CD14-positive monocyte (primary cell): ENCODE measurements around the gene SLC66A2. TPM values are rescaled to one million over a fixed set of nuclear protein-coding genes. Genes with fewer than 3 reads are reported as not detected.

ENCODE experiments used
- DNase-seq, 3 donors: peaks; one replicate each; pipeline ENCODE4 v3.0.0-alpha.2; 2011 to 2022
- H2AFZ ChIP-seq: 2 replicates; pipeline ENCODE4 v1.6.0; 2012; ENCODE audit warnings: mild to moderate bottlenecking, low read depth, low read length, inconsistent platforms; ENCODE audit not compliant: insufficient read depth, poor library complexity, severe bottlenecking
- H3K27ac ChIP-seq, 2 donors: 1 replicate in 1 of 2; 2 replicates in 1 of 2; pipeline ENCODE4 v1.5.1; 2012 to 2013; ENCODE audit warnings: low read length in 2 of 2, control low read depth in 1 of 2, inconsistent platforms in 1 of 2, low read depth in 1 of 2, mild to moderate bottlenecking in 1 of 2
- H3K27me3 ChIP-seq, 2 donors: one replicate each; pipeline versions ENCODE4 v1.6.0 to v1.6.1; 2011 to 2013; ENCODE audit warnings: low read length in 2 of 2; ENCODE audit not compliant: control insufficient read depth in 2 of 2, insufficient read depth in 2 of 2
- H3K36me3 ChIP-seq, 2 donors: replicated peaks in 1 of 2; 1 replicate in 1 of 2; 2 replicates in 1 of 2; pipeline versions ENCODE4 v1.5.1 to v1.6.1; 2012 to 2013; ENCODE audit warnings: low read length in 2 of 2, control low read depth in 1 of 2, inconsistent platforms in 1 of 2, mild to moderate bottlenecking in 1 of 2; ENCODE audit not compliant: insufficient read depth in 2 of 2, control insufficient read depth in 1 of 2
- H3K4me1 ChIP-seq, 2 donors: 1 replicate in 1 of 2; 2 replicates in 1 of 2; pipeline versions ENCODE4 v1.5.1 to v1.6.1; 2012 to 2013; ENCODE audit warnings: low read length in 2 of 2, control low read depth in 1 of 2, inconsistent platforms in 1 of 2, mild to moderate bottlenecking in 1 of 2, moderate library complexity in 1 of 2; ENCODE audit not compliant: insufficient read depth in 2 of 2, control insufficient read depth in 1 of 2
- H3K4me2 ChIP-seq: replicated peaks from 2 replicates; pipeline ENCODE3; 2012; ENCODE audit warnings: low read length, moderate library complexity, mild to moderate bottlenecking; ENCODE audit not compliant: poor library complexity, severe bottlenecking; ENCODE audit errors: extremely low read depth
- H3K4me3 ChIP-seq, 3 experiments: fragments of 200-600 bp in 1 of 3; sonication (generic) in 1 of 3; replicated peaks in 1 of 3; 1 replicate in 2 of 3; 2 replicates in 1 of 3; pipeline ENCODE4 v1.5.1; 2011 to 2013; ENCODE audit warnings: low read length in 3 of 3, mild to moderate bottlenecking in 3 of 3, control low read depth in 2 of 3, low read depth in 2 of 3, inconsistent platforms in 1 of 3, moderate library complexity in 1 of 3
- H3K79me2 ChIP-seq: 2 replicates; pipeline ENCODE4 v1.6.0; 2012; ENCODE audit warnings: mild to moderate bottlenecking, control low read depth, inconsistent platforms, low read length, moderate library complexity; ENCODE audit not compliant: insufficient read depth
- H3K9ac ChIP-seq: 2 replicates; pipeline ENCODE4 v1.6.0; 2017; ENCODE audit warnings: low read length, mild to moderate bottlenecking; ENCODE audit not compliant: insufficient read depth, poor library complexity, severe bottlenecking
- H3K9me3 ChIP-seq, 2 donors: replicated peaks in 1 of 2; 1 replicate in 1 of 2; 2 replicates in 1 of 2; pipeline versions ENCODE4 v1.5.1 to v1.6.1; 2012 to 2013; ENCODE audit warnings: low read length in 2 of 2, control low read depth in 1 of 2; ENCODE audit not compliant: control insufficient read depth in 1 of 2, insufficient read depth in 1 of 2
- H4K20me1 ChIP-seq: 2 replicates; pipeline ENCODE4 v1.6.0; 2012; ENCODE audit warnings: mild to moderate bottlenecking, low read length, control low read depth, moderate library complexity; ENCODE audit not compliant: insufficient read depth
- H3K27ac Mint-ChIP-seq, 7 donors: one replicate each; pipeline ENCODE4 v1.8.0; 2020; ENCODE audit warnings: mild to moderate bottlenecking in 7 of 7, mixed read lengths in 7 of 7, moderate library complexity in 6 of 7, inconsistent platforms in 2 of 7
- H3K27me3 Mint-ChIP-seq, 3 donors: one replicate each; pipeline ENCODE4 v1.8.0; 2021 to 2022; ENCODE audit warnings: low read depth in 3 of 3, mild to moderate bottlenecking in 3 of 3, mixed read lengths in 3 of 3, moderate library complexity in 3 of 3, inconsistent platforms in 1 of 3
- H3K36me3 Mint-ChIP-seq, 2 donors: one replicate each; pipeline ENCODE4 v1.8.0; 2020; ENCODE audit warnings: mixed read lengths in 2 of 2, inconsistent platforms in 1 of 2, mild to moderate bottlenecking in 1 of 2
- H3K4me1 Mint-ChIP-seq: one replicate; pipeline ENCODE4 v1.8.0; 2020; ENCODE audit warnings: mild to moderate bottlenecking, mixed read lengths
- H3K4me3 Mint-ChIP-seq, 2 donors: one replicate each; pipeline ENCODE4 v1.8.0; 2020; ENCODE audit warnings: mild to moderate bottlenecking in 2 of 2, mixed read lengths in 2 of 2, moderate library complexity in 1 of 2
- H3K9me3 Mint-ChIP-seq, 7 donors: one replicate each; pipeline ENCODE4 v1.8.0; 2020 to 2022; ENCODE audit warnings: mixed read lengths in 7 of 7, mild to moderate bottlenecking in 6 of 7, moderate library complexity in 6 of 7, inconsistent platforms in 2 of 7
- WGBS: methylation state at CpG from one replicate; pipeline ENCODE4 v1.1.5; 2013; ENCODE audit warnings: missing lambda C conversion rate; ENCODE audit not compliant: insufficient coverage; 5-methylcytosine and 5-hydroxymethylcytosine counted together
- intact Hi-C, 2 donors: fragments of 100-400 bp; cut with micrococcal nuclease; formaldehyde crosslinking; loops; one replicate each; pipeline versions ENCODE4 v1.15.0 to v1.15.1; 2023
- polyA plus RNA-seq, 3 donors: library from polyadenylated mRNA; depleted of rRNA in 1 of 3; unstranded in 2 of 3; stranded (reverse) in 1 of 3; fragments of 300-500 nt in 2 of 3; fragments of >200 nt in 1 of 3; fragmentation: Illumina TruSeq in 2 of 3; gene quantifications; 1 replicate in 2 of 3; 2 replicates in 1 of 3; pipeline ENCODE4 v1.2.3, GENCODE V29; 2012 to 2021
- TF ChIP-seq, protein P1 (sequence below): fragments of 200-600 bp; IDR thresholded peaks from one replicate; pipeline ENCODE4 v1.8.0; 2022; ENCODE audit warnings: antibody characterized with exemption, mild to moderate bottlenecking

Gene SLC66A2
- polyA plus RNA-seq, 3 donors = 26.8 to 42.6 (median 33.8) TPM

DNA sequence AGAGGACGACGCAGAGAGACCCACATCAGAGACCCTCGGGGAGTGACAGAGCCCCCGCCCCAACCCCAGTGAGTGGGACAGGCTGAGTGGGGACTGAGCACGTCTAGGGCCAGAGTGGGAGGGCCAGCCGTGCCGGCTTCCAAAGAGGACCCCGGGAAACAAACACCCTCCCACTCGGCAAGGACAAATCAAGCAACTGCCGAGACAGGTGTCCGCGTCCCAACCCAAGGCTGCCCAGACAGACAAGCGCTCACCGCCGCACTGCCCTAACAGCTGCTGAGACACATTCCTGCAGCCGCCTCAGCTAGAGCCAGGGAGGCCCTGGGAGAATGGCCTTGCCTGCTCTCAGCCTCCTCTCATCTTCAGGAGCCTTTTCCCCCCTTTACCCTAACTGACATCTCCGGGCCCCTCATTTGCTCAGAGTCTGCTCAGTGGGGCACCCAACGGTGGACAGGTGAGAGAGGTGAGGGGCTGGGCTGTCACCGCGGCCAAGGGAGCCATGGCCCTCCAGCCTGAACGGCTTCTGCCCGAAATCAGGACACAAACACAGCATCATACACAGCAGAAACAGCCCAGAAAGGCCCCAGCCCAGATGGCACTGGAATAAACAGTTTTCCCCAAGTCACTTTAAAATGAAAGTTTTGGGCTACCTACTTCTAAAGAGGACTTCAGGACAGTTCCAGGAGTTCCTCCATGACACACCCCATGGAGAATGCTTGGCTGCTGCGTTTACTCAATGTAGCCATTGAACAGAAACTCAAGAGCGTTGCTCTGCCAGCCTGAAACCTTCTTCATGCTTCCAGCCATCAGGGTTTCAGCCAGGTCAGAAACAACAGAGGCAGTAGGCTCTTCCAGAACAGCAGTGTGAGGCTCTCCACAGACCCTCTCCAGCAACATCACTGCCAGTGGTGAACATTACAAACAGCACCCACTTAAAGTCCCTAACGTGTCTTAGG is 23.6 kb downstream of the SLC66A2 start:
- peaks cover 54 to 98% of the 10 kb centered on the region in 2 donors for H3K36me3 ChIP-seq
- no peak overlapping the region for H3K4me2 ChIP-seq
- H3K4me1 Mint-ChIP-seq = no peaks in the 10 kb centered on the region
- no peaks in the 10 kb centered on the region for H3K4me1 ChIP-seq
- no peaks in the 10 kb centered on the region for H3K27me3 ChIP-seq
- no peak overlapping the region for H2AFZ ChIP-seq
- H3K4me3 Mint-ChIP-seq = no peak overlapping the region
- no peak overlapping the region for H3K9ac ChIP-seq
- DNase-seq = no peak
- H3K79me2 ChIP-seq = peaks cover 76% of the 10 kb centered on the region
- H4K20me1 ChIP-seq = peaks cover 63% of the 10 kb centered on the region
- peaks cover 60% of the 10 kb centered on the region in 2 donors for H3K9me3 ChIP-seq
- peaks cover 83 to 96% of the 10 kb centered on the region in 2 donors for H3K36me3 Mint-ChIP-seq
- no peak overlapping the region for H3K27ac Mint-ChIP-seq
- intact Hi-C loops = no loop called here
- H3K4me3 ChIP-seq = no peak overlapping the region
- WGBS = 99% methylated on average over 13 of the region's 25 CpGs
- no peak overlapping the region for H3K27ac ChIP-seq
- peaks cover 0 to 1% (median 0%) of the 10 kb centered on the region in 3 donors for H3K27me3 Mint-ChIP-seq
- TF ChIP-seq, protein P1, sequence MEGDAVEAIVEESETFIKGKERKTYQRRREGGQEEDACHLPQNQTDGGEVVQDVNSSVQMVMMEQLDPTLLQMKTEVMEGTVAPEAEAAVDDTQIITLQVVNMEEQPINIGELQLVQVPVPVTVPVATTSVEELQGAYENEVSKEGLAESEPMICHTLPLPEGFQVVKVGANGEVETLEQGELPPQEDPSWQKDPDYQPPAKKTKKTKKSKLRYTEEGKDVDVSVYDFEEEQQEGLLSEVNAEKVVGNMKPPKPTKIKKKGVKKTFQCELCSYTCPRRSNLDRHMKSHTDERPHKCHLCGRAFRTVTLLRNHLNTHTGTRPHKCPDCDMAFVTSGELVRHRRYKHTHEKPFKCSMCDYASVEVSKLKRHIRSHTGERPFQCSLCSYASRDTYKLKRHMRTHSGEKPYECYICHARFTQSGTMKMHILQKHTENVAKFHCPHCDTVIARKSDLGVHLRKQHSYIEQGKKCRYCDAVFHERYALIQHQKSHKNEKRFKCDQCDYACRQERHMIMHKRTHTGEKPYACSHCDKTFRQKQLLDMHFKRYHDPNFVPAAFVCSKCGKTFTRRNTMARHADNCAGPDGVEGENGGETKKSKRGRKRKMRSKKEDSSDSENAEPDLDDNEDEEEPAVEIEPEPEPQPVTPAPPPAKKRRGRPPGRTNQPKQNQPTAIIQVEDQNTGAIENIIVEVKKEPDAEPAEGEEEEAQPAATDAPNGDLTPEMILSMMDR = no peak
- peaks cover 60 to 80% (median 71%) of the 10 kb centered on the region in 7 donors for H3K9me3 Mint-ChIP-seq

DNA sequence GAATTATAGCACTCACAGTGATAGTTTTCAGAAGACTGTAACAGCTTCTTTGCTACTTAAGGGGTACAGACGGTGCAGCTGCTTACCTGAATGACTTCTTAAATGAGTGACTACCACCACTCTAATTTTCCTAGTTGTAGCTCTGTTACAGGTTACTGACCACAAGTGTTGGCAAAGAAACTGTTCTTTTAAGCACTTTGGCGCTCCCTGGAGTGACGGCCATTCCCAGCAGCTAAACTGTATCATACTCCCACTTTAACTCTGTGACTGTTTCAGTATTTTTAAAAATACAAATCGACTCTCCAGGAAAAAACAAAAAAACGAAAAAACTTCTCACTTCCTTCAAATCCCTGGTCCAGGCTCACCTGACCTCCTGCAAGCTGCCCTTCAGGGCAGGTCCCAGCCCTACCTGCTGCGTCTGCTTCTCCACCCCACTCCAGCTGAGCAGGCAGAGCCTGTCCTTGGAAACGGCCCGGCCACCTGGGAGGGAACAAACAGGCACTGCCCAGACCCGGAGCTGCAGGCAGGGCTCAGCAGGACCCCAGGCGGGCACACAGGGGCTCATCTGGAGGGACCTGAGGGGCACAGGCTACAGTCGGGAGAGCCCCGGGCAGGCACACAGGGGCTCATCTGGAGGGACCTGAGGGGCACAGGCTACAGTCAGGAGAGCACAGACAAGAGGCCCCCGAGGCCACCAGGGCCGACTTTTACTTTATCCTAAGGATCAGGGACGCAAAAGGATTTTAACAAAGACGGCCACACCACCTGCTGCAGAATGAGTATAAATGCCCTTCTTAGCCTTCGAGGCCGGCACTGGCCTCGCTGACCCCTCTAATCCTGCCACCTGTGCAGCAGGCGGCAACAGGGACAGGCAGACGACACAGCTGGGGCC is 24.5 kb downstream of the SLC66A2 start:
- H2AFZ ChIP-seq = no peak overlapping the region

More for the DNA sequence above, 24.5 kb downstream of the SLC66A2 start:
- Histone ChIP-seq H3K9ac (no peak overlapping the region), H3K9me3 (peaks cover 61 to 69% of the 10 kb centered on the region in 2 donors), H3K27ac (no peak overlapping the region), H3K36me3 (peaks cover 62 to 98% of the 10 kb centered on the region in 2 donors), H3K4me1 (no peaks in the 10 kb centered on the region), H3K27me3 (no peaks in the 10 kb centered on the region), H3K4me2 (no peak overlapping the region), H4K20me1 (peaks cover 64% of the 10 kb centered on the region), H3K4me3 (no peak overlapping the region), H3K79me2 (peaks cover 73% of the 10 kb centered on the region)
- peaks cover 0 to 1% (median 0%) of the 10 kb centered on the region in 3 donors for H3K27me3 Mint-ChIP-seq
- DNase-seq = no peak
- H3K4me1 Mint-ChIP-seq = no peaks in the 10 kb centered on the region
- H3K36me3 Mint-ChIP-seq = peaks cover 79 to 95% of the 10 kb centered on the region in 2 donors
- TF ChIP-seq, protein P1 = no peak
- peak overlapping the region in 1 of 7 donors; percentile 73 for H3K27ac Mint-ChIP-seq
- WGBS = 96% methylated on average over 14 of the region's 21 CpGs
- intact Hi-C loops = no loop called here
- peaks cover 59 to 76% (median 64%) of the 10 kb centered on the region in 7 donors for H3K9me3 Mint-ChIP-seq
- no peak overlapping the region for H3K4me3 Mint-ChIP-seq
